H1 (cell line): Measurements from ENCODE around the gene NFATC4.

Experiments used
- RAD21 ChIP-seq, 2 experiments: IDR thresholded peaks in 1 of 2; conservative IDR thresholded peaks in 1 of 2; 2 replicates each; pipeline ENCODE4 v1.6.1; 2011; ENCODE audit warnings: low read depth in 2 of 2, low read length in 2 of 2, improper control_type of control experiment in 1 of 2, inconsistent platforms in 1 of 2, mild to moderate bottlenecking in 1 of 2, moderate library complexity in 1 of 2
- SP1 ChIP-seq: IDR thresholded peaks from 2 replicates; pipeline ENCODE4 v1.6.1; 2011; ENCODE audit warnings: low read depth, low read length

GRCh38 chr14:24349742-24350141, 18.2 kb upstream of the NFATC4 start:
- no peak for TF ChIP-seq SP1
- TF ChIP-seq RAD21 (IDR thresholded peaks at IDR 0.05 in 1 of 2, conservative IDR thresholded peaks at IDR 0.05 in 1 of 2; ENCODE audit: low read depth in 2 of 2, low read length in 2 of 2) = no peak
